Liver (tissue), 9 donors: ENCODE data around the gene TRIM17. TPM values are rescaled to one million over a fixed set of nuclear protein-coding genes. Genes with fewer than 3 reads are reported as not detected.

ENCODE experiments used
- DNase-seq: peaks from one replicate; pipeline ENCODE4 v3.0.0-alpha.2; 2017; ENCODE audit warnings: low spot score
- H3K27ac ChIP-seq, 2 donors: one replicate each; pipeline ENCODE4 v1.7.0; 2013; ENCODE audit warnings: inconsistent platforms in 2 of 2, low read length in 2 of 2, control low read depth in 1 of 2, low read depth in 1 of 2, mild to moderate bottlenecking in 1 of 2
- H3K27me3 ChIP-seq, 4 donors: one replicate each; pipeline versions ENCODE4 v1.6.1 to v1.7.0; 2013; ENCODE audit warnings: low read length in 3 of 4, inconsistent platforms in 1 of 4, mild to moderate bottlenecking in 1 of 4, moderate library complexity in 1 of 4; ENCODE audit not compliant: control insufficient read depth in 4 of 4, insufficient read depth in 4 of 4
- H3K36me3 ChIP-seq, 4 donors: one replicate each; pipeline versions ENCODE4 v1.6.1 to v1.7.0; 2013; ENCODE audit warnings: low read length in 3 of 4, mild to moderate bottlenecking in 3 of 4, low read depth in 1 of 4, moderate library complexity in 1 of 4; ENCODE audit not compliant: control insufficient read depth in 4 of 4, insufficient read depth in 3 of 4
- H3K4me1 ChIP-seq, 4 donors: one replicate each; pipeline versions ENCODE4 v1.6.1 to v1.7.0; 2013; ENCODE audit warnings: low read length in 3 of 4, mild to moderate bottlenecking in 3 of 4, moderate library complexity in 1 of 4; ENCODE audit not compliant: control insufficient read depth in 4 of 4, insufficient read depth in 4 of 4
- H3K4me3 ChIP-seq, 3 donors: one replicate each; pipeline versions ENCODE4 v1.6.1 to v1.7.0; 2013; ENCODE audit warnings: low read length in 3 of 3, control low read depth in 1 of 3, low read depth in 1 of 3, mild to moderate bottlenecking in 1 of 3
- H3K9ac ChIP-seq, 2 donors: one replicate each; pipeline ENCODE4 v1.7.0; 2013; ENCODE audit warnings: low read length in 2 of 2, mild to moderate bottlenecking in 2 of 2, moderate library complexity in 2 of 2, control low read depth in 1 of 2, low read depth in 1 of 2
- H3K9me3 ChIP-seq, 4 donors: one replicate each; pipeline versions ENCODE4 v1.6.1 to v1.7.0; 2013; ENCODE audit warnings: low read length in 3 of 4; ENCODE audit not compliant: control insufficient read depth in 4 of 4
- CTCF ChIP-seq: fragments of 150-350 bp; IDR thresholded peaks from 2 replicates; pipeline ENCODE4 v1.5.1; 2017; ENCODE audit warnings: improper control_type of control experiment, low read depth, low read length; ENCODE audit not compliant: missing input control
- EGR1 ChIP-seq, 2 donors: IDR thresholded peaks; 2 replicates each; pipeline ENCODE4 v1.6.1; 2016 to 2018; ENCODE audit warnings: antibody characterized with exemption in 2 of 2, low read depth in 2 of 2
- FOXA1 ChIP-seq: IDR thresholded peaks from 2 replicates; pipeline ENCODE4 v1.6.1; 2016; ENCODE audit warnings: antibody characterized with exemption
- FOXA2 ChIP-seq: IDR thresholded peaks from 2 replicates; pipeline ENCODE4 v1.6.1; 2016; ENCODE audit warnings: antibody characterized with exemption
- GABPA ChIP-seq, 2 donors: IDR thresholded peaks in 1 of 2; conservative IDR thresholded peaks in 1 of 2; 2 replicates each; pipeline ENCODE4 v1.6.1; 2016; ENCODE audit warnings: antibody characterized with exemption in 2 of 2, mild to moderate bottlenecking in 1 of 2, moderate library complexity in 1 of 2
- HNF4A ChIP-seq, 2 donors: conservative IDR thresholded peaks; 2 replicates each; pipeline ENCODE4 v1.6.1; 2016; ENCODE audit warnings: antibody characterized with exemption in 2 of 2, mild to moderate bottlenecking in 2 of 2
- HNF4G ChIP-seq: IDR thresholded peaks from 2 replicates; pipeline ENCODE4 v1.6.1; 2016; ENCODE audit warnings: antibody characterized with exemption
- JUND ChIP-seq, 2 donors: IDR thresholded peaks; 2 replicates each; pipeline ENCODE4 v1.6.1; 2016; ENCODE audit warnings: antibody characterized with exemption in 2 of 2
- MAX ChIP-seq: IDR thresholded peaks from 2 replicates; pipeline ENCODE4 v1.6.1; 2016; ENCODE audit warnings: antibody characterized with exemption
- NR2F2 ChIP-seq: IDR thresholded peaks from 2 replicates; pipeline ENCODE4 v1.6.1; 2016; ENCODE audit warnings: antibody characterized with exemption
- RAD21 ChIP-seq, 2 donors: IDR thresholded peaks; 2 replicates each; pipeline ENCODE4 v1.6.1; 2016; ENCODE audit warnings: antibody characterized with exemption in 2 of 2, mild to moderate bottlenecking in 2 of 2
- RXRA ChIP-seq, 2 donors: IDR thresholded peaks; 2 replicates each; pipeline ENCODE4 v1.6.1; 2017 to 2018; ENCODE audit warnings: antibody characterized with exemption in 2 of 2, mild to moderate bottlenecking in 1 of 2
- SP1 ChIP-seq: IDR thresholded peaks from 2 replicates; pipeline ENCODE4 v1.6.1; 2018; ENCODE audit warnings: antibody characterized with exemption, mild to moderate bottlenecking
- TAF1 ChIP-seq: conservative IDR thresholded peaks from 2 replicates; pipeline ENCODE4 v1.6.1; 2016; ENCODE audit warnings: antibody characterized with exemption, mild to moderate bottlenecking
- YY1 ChIP-seq: IDR thresholded peaks from 2 replicates; pipeline ENCODE4 v1.6.1; 2016; ENCODE audit warnings: antibody characterized with exemption, mild to moderate bottlenecking
- WGBS: extraction: QIAGEN DNeasy Blood & Tissue Kit; methylation state at CpG from one replicate; pipeline ENCODE4 v1.1.7; 2013; 5-methylcytosine and 5-hydroxymethylcytosine counted together
- polyA plus RNA-seq, 2 donors: library from polyadenylated mRNA; stranded (reverse) in 1 of 2; unstranded in 1 of 2; fragments of 200-250 nt in 1 of 2; fragments of >200 nt in 1 of 2; fragmentation: Nextera tagmentation in 1 of 2; extraction: Ambion mirVana in 1 of 2; gene quantifications; one replicate each; pipeline versions ENCODE4 v1.2.1 to v1.2.3, GENCODE V29; 2013 to 2015
- total RNA-seq, 2 donors: library from RNA; depleted of rRNA; stranded (reverse); fragments of >200 nt; gene quantifications; one replicate each; pipeline ENCODE4 v1.2.3, GENCODE V29; 2014
- TF ChIP-seq, protein P1 (sequence below): IDR thresholded peaks from 2 replicates; pipeline ENCODE4 v1.6.1; 2016; ENCODE audit warnings: antibody characterized with exemption
- TF ChIP-seq, protein P2 (sequence below): IDR thresholded peaks from 2 replicates; pipeline ENCODE4 v1.6.1; 2016; ENCODE audit warnings: antibody characterized with exemption, mild to moderate bottlenecking
- TF ChIP-seq, protein P3 (sequence below): IDR thresholded peaks from 2 replicates; pipeline ENCODE4 v1.6.1; 2016; ENCODE audit warnings: antibody characterized with exemption
- donor health status: healthy.
- donor health status: healthy.
- donor health status: healthy.
- donor health status: healthy.
- donor health status: healthy.

Gene TRIM17
- total and polyA plus RNA-seq, 4 donors = 0.08 to 0.49 TPM; not detected in 2

- TF ChIP-seq HNF4G = no peak
Observed at GRCh38 chr1:228429007-228429406, 12.3 kb upstream of the TRIM17 start (continued).

DNA sequence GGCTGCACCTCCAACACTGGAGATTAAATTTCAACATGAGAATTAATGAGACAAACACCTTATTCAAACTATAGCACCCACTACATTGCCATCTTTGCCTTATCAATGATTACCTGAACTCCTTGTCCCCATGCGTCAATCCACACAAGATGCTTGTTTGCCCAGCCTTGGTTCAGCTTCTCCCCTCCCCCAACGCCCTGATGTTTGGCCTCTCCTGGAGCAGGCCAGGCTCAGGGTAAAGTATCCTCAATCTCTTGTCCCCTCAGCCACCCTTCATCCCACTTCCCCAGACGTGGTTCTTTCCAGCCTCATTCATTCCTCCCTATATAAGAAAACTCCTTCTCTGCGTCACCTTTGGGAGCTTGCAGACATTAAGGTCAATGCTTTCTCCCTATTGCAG is 11.8 kb upstream of the TRIM17 start:
- Histone ChIP-seq H3K9ac (no peak overlapping the region), H3K9me3 (no peaks in the 10 kb centered on the region), H3K4me3 (no peak overlapping the region), H3K36me3 (no peaks in the 10 kb centered on the region), H3K27ac (no peak overlapping the region), H3K4me1 (peaks cover 0 to 7% (median 4%) of the 10 kb centered on the region in 4 donors), H3K27me3 (no peaks in the 10 kb centered on the region)
- 66% methylated on average over 4 of the region's 4 CpGs for WGBS
- TF ChIP-seq EGR1 (IDR thresholded peaks at IDR 0.05; ENCODE audit: low read depth in 2 of 2) (no peak), YY1 (no peak), GABPA (IDR thresholded peaks at IDR 0.05 in 1 of 2, conservative IDR thresholded peaks at IDR 0.05 in 1 of 2) (no peak), FOXA2 (no peak), HNF4G (no peak), HNF4A (conservative IDR thresholded peaks at IDR 0.05) (no peak), CTCF (no peak), JUND (IDR thresholded peaks at IDR 0.05) (no peak), FOXA1 (no peak), NR2F2 (no peak), RAD21 (IDR thresholded peaks at IDR 0.05) (no peak), RXRA (IDR thresholded peaks at IDR 0.05) (no peak), SP1 (no peak), MAX (no peak), TAF1 (no peak)
- TF ChIP-seq, protein P1, sequence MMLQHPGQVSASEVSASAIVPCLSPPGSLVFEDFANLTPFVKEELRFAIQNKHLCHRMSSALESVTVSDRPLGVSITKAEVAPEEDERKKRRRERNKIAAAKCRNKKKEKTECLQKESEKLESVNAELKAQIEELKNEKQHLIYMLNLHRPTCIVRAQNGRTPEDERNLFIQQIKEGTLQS = no peak
- TF ChIP-seq, protein P2, sequence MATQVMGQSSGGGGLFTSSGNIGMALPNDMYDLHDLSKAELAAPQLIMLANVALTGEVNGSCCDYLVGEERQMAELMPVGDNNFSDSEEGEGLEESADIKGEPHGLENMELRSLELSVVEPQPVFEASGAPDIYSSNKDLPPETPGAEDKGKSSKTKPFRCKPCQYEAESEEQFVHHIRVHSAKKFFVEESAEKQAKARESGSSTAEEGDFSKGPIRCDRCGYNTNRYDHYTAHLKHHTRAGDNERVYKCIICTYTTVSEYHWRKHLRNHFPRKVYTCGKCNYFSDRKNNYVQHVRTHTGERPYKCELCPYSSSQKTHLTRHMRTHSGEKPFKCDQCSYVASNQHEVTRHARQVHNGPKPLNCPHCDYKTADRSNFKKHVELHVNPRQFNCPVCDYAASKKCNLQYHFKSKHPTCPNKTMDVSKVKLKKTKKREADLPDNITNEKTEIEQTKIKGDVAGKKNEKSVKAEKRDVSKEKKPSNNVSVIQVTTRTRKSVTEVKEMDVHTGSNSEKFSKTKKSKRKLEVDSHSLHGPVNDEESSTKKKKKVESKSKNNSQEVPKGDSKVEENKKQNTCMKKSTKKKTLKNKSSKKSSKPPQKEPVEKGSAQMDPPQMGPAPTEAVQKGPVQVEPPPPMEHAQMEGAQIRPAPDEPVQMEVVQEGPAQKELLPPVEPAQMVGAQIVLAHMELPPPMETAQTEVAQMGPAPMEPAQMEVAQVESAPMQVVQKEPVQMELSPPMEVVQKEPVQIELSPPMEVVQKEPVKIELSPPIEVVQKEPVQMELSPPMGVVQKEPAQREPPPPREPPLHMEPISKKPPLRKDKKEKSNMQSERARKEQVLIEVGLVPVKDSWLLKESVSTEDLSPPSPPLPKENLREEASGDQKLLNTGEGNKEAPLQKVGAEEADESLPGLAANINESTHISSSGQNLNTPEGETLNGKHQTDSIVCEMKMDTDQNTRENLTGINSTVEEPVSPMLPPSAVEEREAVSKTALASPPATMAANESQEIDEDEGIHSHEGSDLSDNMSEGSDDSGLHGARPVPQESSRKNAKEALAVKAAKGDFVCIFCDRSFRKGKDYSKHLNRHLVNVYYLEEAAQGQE = no peak
- TF ChIP-seq, protein P3, sequence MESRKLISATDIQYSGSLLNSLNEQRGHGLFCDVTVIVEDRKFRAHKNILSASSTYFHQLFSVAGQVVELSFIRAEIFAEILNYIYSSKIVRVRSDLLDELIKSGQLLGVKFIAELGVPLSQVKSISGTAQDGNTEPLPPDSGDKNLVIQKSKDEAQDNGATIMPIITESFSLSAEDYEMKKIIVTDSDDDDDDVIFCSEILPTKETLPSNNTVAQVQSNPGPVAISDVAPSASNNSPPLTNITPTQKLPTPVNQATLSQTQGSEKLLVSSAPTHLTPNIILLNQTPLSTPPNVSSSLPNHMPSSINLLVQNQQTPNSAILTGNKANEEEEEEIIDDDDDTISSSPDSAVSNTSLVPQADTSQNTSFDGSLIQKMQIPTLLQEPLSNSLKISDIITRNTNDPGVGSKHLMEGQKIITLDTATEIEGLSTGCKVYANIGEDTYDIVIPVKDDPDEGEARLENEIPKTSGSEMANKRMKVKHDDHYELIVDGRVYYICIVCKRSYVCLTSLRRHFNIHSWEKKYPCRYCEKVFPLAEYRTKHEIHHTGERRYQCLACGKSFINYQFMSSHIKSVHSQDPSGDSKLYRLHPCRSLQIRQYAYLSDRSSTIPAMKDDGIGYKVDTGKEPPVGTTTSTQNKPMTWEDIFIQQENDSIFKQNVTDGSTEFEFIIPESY = no peak
- DNase-seq = no peak
